Measurements from ENCODE around the gene USF2. TPM values are rescaled to one million over a fixed set of nuclear protein-coding genes. Genes with fewer than 3 reads are reported as not detected.

The USF2 gene
- total RNA-seq, 1 experiment from 2014 or later, result 66.5 TPM

- DNase-seq (ENCODE audit: low read depth), result no peak
Measured at GRCh38 chr19:35298561-35298972, 29.8 kb downstream of the USF2 start.

- no peak for DNase-seq (ENCODE audit: low read depth)
Measured at GRCh38 chr19:35299523-35300338, 31.0 kb downstream of the USF2 start.

GRCh38 chr19:35300339-35300649 lies 31.5 kb downstream of the USF2 start:
- no peak for DNase-seq (ENCODE audit: low read depth)

- no peak for DNase-seq (ENCODE audit: low read depth)
Measured at GRCh38 chr19:35301961-35302360, 33.2 kb downstream of the USF2 start.

- DNase-seq (ENCODE audit: low read depth), result no peak
Measured at GRCh38 chr19:35302446-35302845, 33.7 kb downstream of the USF2 start.

- no peak for DNase-seq (ENCODE audit: low read depth)
Measured at GRCh38 chr19:35303357-35303915, 34.7 kb downstream of the USF2 start.

GRCh38 chr19:35304036-35304435 lies 35.3 kb downstream of the USF2 start:
- DNase-seq (ENCODE audit: low read depth), result no peak

GRCh38 chr19:35305181-35305580 lies 36.4 kb downstream of the USF2 start:
- DNase-seq (ENCODE audit: low read depth), result no peak

- DNase-seq (ENCODE audit: low read depth), result peak; percentile 32
Measured at GRCh38 chr19:35306473-35307246, 37.9 kb downstream of the USF2 start.

GRCh38 chr19:35307931-35308330 lies 39.2 kb downstream of the USF2 start:
- no peak for DNase-seq (ENCODE audit: low read depth)

- no peak for DNase-seq (ENCODE audit: low read depth)
Measured at GRCh38 chr19:35308910-35309309, 40.1 kb downstream of the USF2 start.

GRCh38 chr19:35309481-35310279 lies 40.9 kb downstream of the USF2 start:
- peak; percentile 58 for DNase-seq (ENCODE audit: low read depth)

- no peak for DNase-seq (ENCODE audit: low read depth)
Measured at GRCh38 chr19:35310331-35310730, 41.6 kb downstream of the USF2 start.

- DNase-seq (ENCODE audit: low read depth), result peak; percentile 38
Measured at GRCh38 chr19:35310811-35311465, 42.2 kb downstream of the USF2 start.

- no peak for DNase-seq (ENCODE audit: low read depth)
Measured at GRCh38 chr19:35311901-35312665, 43.3 kb downstream of the USF2 start.

- peak; percentile 82 for DNase-seq (ENCODE audit: low read depth)
Measured at GRCh38 chr19:35313587-35313986, 44.8 kb downstream of the USF2 start.

- DNase-seq (ENCODE audit: low read depth), result no peak
Measured at GRCh38 chr19:35314031-35314430, 45.3 kb downstream of the USF2 start.

- DNase-seq (ENCODE audit: low read depth), result no peak
Measured at GRCh38 chr19:35314858-35315470, 46.2 kb downstream of the USF2 start.

GRCh38 chr19:35315883-35316282 lies 47.1 kb downstream of the USF2 start:
- no peak for DNase-seq (ENCODE audit: low read depth)

- DNase-seq (ENCODE audit: low read depth), result no peak
Measured at GRCh38 chr19:35316560-35316959, 47.8 kb downstream of the USF2 start.

Data from M059J (cell line).